Upper lobe of left lung (tissue), 6 donors: ENCODE measurements around the gene PRKG1. TPM values are rescaled to one million over a fixed set of nuclear protein-coding genes. Genes with fewer than 3 reads are reported as not detected.

Experiments used
- ATAC-seq, 2 donors: fragments of 200-7000 bp; cut with Tn5 transposase; one replicate each; pipeline ENCODE4 v1.9.1; 2022; ENCODE audit warnings: mild to moderate bottlenecking in 2 of 2, moderate library complexity in 2 of 2; ENCODE audit not compliant: low FRiP score in 2 of 2
- DNase-seq, 2 donors: peaks; one replicate each; pipeline ENCODE4 v3.0.0-alpha.2; 2019 to 2020
- H3K27ac ChIP-seq, 4 donors: fragments of 200-600 bp; sonication (generic); one replicate each; pipeline ENCODE4 v1.5.1; 2016 to 2019
- H3K27me3 ChIP-seq, 4 donors: fragments of 200-600 bp; sonication (generic); one replicate each; pipeline ENCODE4 v1.5.1; 2017 to 2019
- H3K36me3 ChIP-seq, 4 donors: fragments of 200-600 bp; sonication (generic); one replicate each; pipeline ENCODE4 v1.5.1; 2016 to 2019
- H3K4me1 ChIP-seq, 4 donors: fragments of 200-600 bp; sonication (generic); one replicate each; pipeline ENCODE4 v1.5.1; 2018 to 2019
- H3K4me3 ChIP-seq, 4 donors: fragments of 200-600 bp; sonication (generic); one replicate each; pipeline ENCODE4 v1.5.1; 2017 to 2019; ENCODE audit warnings: mild to moderate bottlenecking in 2 of 4, moderate library complexity in 1 of 4
- H3K9me3 ChIP-seq, 4 donors: fragments of 200-600 bp; sonication (generic); one replicate each; pipeline ENCODE4 v1.5.1; 2018 to 2019
- EP300 ChIP-seq, 4 donors: sonication (generic); formaldehyde crosslinking; IDR thresholded peaks; one replicate each; pipeline ENCODE4 v1.5.1; 2017; ENCODE audit warnings: antibody characterized with exemption in 4 of 4, control low read depth in 2 of 4
- POLR2A ChIP-seq, 4 donors: fragments of 450-650 bp; IDR thresholded peaks; one replicate each; pipeline ENCODE4 v1.5.1; 2016 to 2017; ENCODE audit warnings: antibody characterized with exemption in 4 of 4, mild to moderate bottlenecking in 2 of 4
- POLR2AphosphoS5 ChIP-seq, 2 donors: sonication (generic); formaldehyde crosslinking; IDR thresholded peaks; one replicate each; pipeline ENCODE4 v1.5.1; 2017; ENCODE audit warnings: antibody characterized with exemption in 2 of 2
- WGBS, 2 donors: methylation state at CpG; one replicate each; pipeline ENCODE4 v1.1.5; 2017 to 2018; 5-methylcytosine and 5-hydroxymethylcytosine counted together
- total RNA-seq, 6 donors: library from RNA; depleted of rRNA in 4 of 6; stranded (reverse); fragments of >200 nt in 4 of 6; gene quantifications; one replicate each; pipeline versions ENCODE4 v1.1.0 to v1.2.1, GENCODE V29; 2016 to 2021
- TF ChIP-seq, protein P1 (sequence below), 6 experiments: fragments of 450-650 bp in 4 of 6; fragments of 200-600 bp in 2 of 6; sonication (generic) in 2 of 6; IDR thresholded peaks; one replicate each; pipeline ENCODE4 v1.5.1; 2016 to 2019; ENCODE audit warnings: antibody characterized with exemption in 6 of 6
- donor health status: DM: no; HTN: no; CAD: no; lungs with moderate emphysema.
- donor health status: DM: no; HTN: yes; CAD: no; lungs with severe emphysema.

The PRKG1 gene
- total RNA-seq, 6 donors from 2014 or later = 12.9 to 43.0 (median 25.0) TPM

DNA sequence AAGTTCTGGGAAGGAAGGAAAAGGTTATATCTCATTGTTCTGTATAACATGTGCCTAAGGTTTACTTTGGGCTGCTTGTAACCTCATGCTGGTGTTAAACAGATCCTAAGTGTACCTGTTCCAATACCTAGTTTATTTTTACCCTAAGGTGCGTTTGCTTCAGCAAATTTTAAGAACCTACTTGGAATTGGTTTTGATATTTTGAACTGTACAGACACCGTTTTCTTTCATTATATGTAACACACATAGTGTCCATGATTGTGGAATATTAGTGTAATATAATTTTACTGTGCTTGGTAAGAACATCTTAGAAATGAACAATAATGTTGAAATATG is 954.2 kb downstream of the PRKG1 start:
- TF ChIP-seq POLR2A (IDR thresholded peaks at IDR 0.05) = no peak
- TF ChIP-seq, protein P1, sequence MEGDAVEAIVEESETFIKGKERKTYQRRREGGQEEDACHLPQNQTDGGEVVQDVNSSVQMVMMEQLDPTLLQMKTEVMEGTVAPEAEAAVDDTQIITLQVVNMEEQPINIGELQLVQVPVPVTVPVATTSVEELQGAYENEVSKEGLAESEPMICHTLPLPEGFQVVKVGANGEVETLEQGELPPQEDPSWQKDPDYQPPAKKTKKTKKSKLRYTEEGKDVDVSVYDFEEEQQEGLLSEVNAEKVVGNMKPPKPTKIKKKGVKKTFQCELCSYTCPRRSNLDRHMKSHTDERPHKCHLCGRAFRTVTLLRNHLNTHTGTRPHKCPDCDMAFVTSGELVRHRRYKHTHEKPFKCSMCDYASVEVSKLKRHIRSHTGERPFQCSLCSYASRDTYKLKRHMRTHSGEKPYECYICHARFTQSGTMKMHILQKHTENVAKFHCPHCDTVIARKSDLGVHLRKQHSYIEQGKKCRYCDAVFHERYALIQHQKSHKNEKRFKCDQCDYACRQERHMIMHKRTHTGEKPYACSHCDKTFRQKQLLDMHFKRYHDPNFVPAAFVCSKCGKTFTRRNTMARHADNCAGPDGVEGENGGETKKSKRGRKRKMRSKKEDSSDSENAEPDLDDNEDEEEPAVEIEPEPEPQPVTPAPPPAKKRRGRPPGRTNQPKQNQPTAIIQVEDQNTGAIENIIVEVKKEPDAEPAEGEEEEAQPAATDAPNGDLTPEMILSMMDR (IDR thresholded peaks at IDR 0.05) = no peak
- TF ChIP-seq POLR2AphosphoS5 (IDR thresholded peaks at IDR 0.05) = no peak
- no peak for TF ChIP-seq EP300 (IDR thresholded peaks at IDR 0.05)
- Histone ChIP-seq H3K36me3 (no peaks in the 10 kb centered on the region), H3K4me3 (no peak overlapping the region), H3K27ac (no peak overlapping the region), H3K9me3 (no peaks in the 10 kb centered on the region), H3K27me3 (no peaks in the 10 kb centered on the region), H3K4me1 (no peaks in the 10 kb centered on the region)
- DNase-seq (no peak), ATAC-seq (no peak)
- WGBS, 2 donors = 82 to 83% methylated on average over 2 of the region's 2 CpGs

GRCh38 chr10:52029628-52030027 is 955.3 kb downstream of the PRKG1 start:
- H3K9me3 ChIP-seq = no peaks in the 10 kb centered on the region
- H3K4me1 ChIP-seq = no peaks in the 10 kb centered on the region
- no peak for DNase-seq
- no peaks in the 10 kb centered on the region for H3K36me3 ChIP-seq
- WGBS, 2 donors = 50 to 75% methylated on average over 2 of the region's 2 CpGs
- no peak overlapping the region for H3K27ac ChIP-seq
- no peak overlapping the region for H3K4me3 ChIP-seq
- H3K27me3 ChIP-seq = no peaks in the 10 kb centered on the region
- no peak for ATAC-seq
- TF ChIP-seq, protein P1 (IDR thresholded peaks at IDR 0.05) = no peak
- TF ChIP-seq POLR2A (IDR thresholded peaks at IDR 0.05) (no peak), POLR2AphosphoS5 (IDR thresholded peaks at IDR 0.05) (no peak), EP300 (IDR thresholded peaks at IDR 0.05) (no peak)

DNA sequence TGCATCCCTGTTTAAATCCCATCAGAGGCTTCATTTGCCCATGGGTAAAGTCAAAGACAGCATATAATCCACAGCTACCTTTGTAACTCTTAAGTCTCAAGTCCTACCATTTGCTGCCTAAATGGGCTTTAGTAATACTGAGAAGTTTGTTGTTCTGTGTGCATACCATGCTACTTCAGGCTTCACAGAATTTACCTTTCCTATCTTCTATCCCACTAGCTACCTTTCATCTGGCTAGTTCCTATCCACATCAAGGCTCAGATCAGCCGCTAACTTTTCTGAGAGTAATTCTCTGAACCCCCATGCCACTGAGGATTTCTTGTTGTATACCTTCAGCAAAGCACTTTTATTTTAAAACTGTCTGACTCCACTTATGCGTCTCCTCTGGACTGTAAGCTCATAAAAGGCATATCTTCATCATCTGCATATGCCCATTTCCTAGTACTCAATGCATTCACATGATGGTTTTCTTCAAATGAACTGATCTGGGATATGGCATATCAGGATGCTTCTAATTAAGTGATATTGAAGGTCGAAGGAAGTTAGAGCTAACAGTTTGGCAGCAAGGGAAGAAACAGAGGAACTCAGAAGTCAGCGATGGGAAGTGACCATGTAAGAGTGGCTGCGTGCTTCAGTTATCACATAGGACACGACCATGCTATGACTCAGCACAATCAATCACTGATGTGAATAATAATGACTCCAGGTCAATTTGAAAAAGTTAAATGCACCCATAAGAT is 955.9 kb downstream of the PRKG1 start:
- no peak for ATAC-seq
- H3K27ac ChIP-seq = no peak overlapping the region
- H3K4me3 ChIP-seq = no peak overlapping the region
- DNase-seq = no peak
- WGBS, 2 donors = 36 to 46% methylated on average over 6 of the region's 6 CpGs
- TF ChIP-seq EP300 (IDR thresholded peaks at IDR 0.05) (no peak), POLR2A (IDR thresholded peaks at IDR 0.05) (no peak), POLR2AphosphoS5 (IDR thresholded peaks at IDR 0.05) (no peak)
- TF ChIP-seq, protein P1 (IDR thresholded peaks at IDR 0.05) = no peak
- H3K36me3 ChIP-seq = no peaks in the 10 kb centered on the region
- no peaks in the 10 kb centered on the region for H3K4me1 ChIP-seq
- no peaks in the 10 kb centered on the region for H3K27me3 ChIP-seq
- no peaks in the 10 kb centered on the region for H3K9me3 ChIP-seq

DNA sequence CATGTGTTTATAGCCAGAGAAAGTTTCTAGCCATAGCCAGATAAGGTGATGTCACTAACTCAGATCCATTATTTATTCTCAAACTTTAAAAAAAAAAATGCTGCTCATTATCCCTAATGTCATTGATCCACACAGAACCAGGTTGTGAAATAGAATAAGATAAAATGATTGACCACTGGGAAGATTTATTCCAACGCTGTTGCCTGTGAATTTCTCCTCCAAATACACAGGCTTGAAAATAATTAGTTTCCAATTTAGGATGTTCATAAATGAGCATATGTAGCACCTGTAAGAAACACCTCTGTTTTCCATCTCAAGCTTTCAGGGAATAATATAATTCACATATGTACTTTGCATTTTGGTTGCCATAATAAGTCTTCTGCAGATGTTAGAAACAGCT is 956.7 kb downstream of the PRKG1 start:
- no peaks in the 10 kb centered on the region for H3K27me3 ChIP-seq
- no peaks in the 10 kb centered on the region for H3K36me3 ChIP-seq
- no peak for ATAC-seq
- no peak overlapping the region for H3K4me3 ChIP-seq
- TF ChIP-seq POLR2AphosphoS5 (IDR thresholded peaks at IDR 0.05) = no peak
- TF ChIP-seq POLR2A (IDR thresholded peaks at IDR 0.05) = no peak
- TF ChIP-seq EP300 (IDR thresholded peaks at IDR 0.05) = no peak
- TF ChIP-seq, protein P1 (IDR thresholded peaks at IDR 0.05) = no peak
- DNase-seq = no peak
- H3K4me1 ChIP-seq = no peaks in the 10 kb centered on the region
- no peaks in the 10 kb centered on the region for H3K9me3 ChIP-seq
- 86 to 93% methylated on average over 1 of the region's 1 CpG for WGBS, 2 donors
- H3K27ac ChIP-seq = no peak overlapping the region

- Histone ChIP-seq H3K27ac (no peak overlapping the region), H3K4me3 (no peak overlapping the region), H3K4me1 (no peaks in the 10 kb centered on the region), H3K9me3 (no peaks in the 10 kb centered on the region), H3K36me3 (no peaks in the 10 kb centered on the region), H3K27me3 (no peaks in the 10 kb centered on the region)
- TF ChIP-seq, protein P1 (IDR thresholded peaks at IDR 0.05) = no peak
- no peak for TF ChIP-seq EP300 (IDR thresholded peaks at IDR 0.05)
- no peak for TF ChIP-seq POLR2A (IDR thresholded peaks at IDR 0.05)
- TF ChIP-seq POLR2AphosphoS5 (IDR thresholded peaks at IDR 0.05) = no peak
- ATAC-seq (no peak), DNase-seq (no peak)
Measured at GRCh38 chr10:52031771-52032170, 957.5 kb downstream of the PRKG1 start.
